Epithelial cell of proximal tubule (primary cell): ENCODE measurements around the gene CTDSP2. TPM values are rescaled to one million over a fixed set of nuclear protein-coding genes. Genes with fewer than 3 reads are reported as not detected.
"Not testable (repeated sequence)": the region's sequence is repeated elsewhere in the genome, so short reads cannot be mapped to it uniquely, and the experiment has no call there.

ENCODE experiments used
- DNase-seq: peaks from one replicate; pipeline ENCODE4 v3.0.0-alpha.2; 2011; ENCODE audit warnings: low read depth
- H3K4me3 ChIP-seq: 2 replicates; pipeline ENCODE4 v1.5.1; 2011; ENCODE audit warnings: low read depth, mild to moderate bottlenecking, low read length
- total RNA-seq: library from RNA; depleted of rRNA; stranded (reverse); fragments of >200 nt; gene quantifications from 2 replicates; pipeline ENCODE4 v1.2.3, GENCODE V29; 2015
- TF ChIP-seq, protein P1 (sequence below): conservative IDR thresholded peaks from 2 replicates; pipeline ENCODE4 v1.5.1; 2012; ENCODE audit warnings: low read depth, mild to moderate bottlenecking, low read length

Gene CTDSP2
- total RNA-seq, 1 donor from 2014 or later, result 53.1 TPM

GRCh38 chr12:57891542-57892228, 45.2 kb upstream of the CTDSP2 start:
- TF ChIP-seq, protein P1, sequence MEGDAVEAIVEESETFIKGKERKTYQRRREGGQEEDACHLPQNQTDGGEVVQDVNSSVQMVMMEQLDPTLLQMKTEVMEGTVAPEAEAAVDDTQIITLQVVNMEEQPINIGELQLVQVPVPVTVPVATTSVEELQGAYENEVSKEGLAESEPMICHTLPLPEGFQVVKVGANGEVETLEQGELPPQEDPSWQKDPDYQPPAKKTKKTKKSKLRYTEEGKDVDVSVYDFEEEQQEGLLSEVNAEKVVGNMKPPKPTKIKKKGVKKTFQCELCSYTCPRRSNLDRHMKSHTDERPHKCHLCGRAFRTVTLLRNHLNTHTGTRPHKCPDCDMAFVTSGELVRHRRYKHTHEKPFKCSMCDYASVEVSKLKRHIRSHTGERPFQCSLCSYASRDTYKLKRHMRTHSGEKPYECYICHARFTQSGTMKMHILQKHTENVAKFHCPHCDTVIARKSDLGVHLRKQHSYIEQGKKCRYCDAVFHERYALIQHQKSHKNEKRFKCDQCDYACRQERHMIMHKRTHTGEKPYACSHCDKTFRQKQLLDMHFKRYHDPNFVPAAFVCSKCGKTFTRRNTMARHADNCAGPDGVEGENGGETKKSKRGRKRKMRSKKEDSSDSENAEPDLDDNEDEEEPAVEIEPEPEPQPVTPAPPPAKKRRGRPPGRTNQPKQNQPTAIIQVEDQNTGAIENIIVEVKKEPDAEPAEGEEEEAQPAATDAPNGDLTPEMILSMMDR, result no peak
- no peak overlapping the region for H3K4me3 ChIP-seq

DNA sequence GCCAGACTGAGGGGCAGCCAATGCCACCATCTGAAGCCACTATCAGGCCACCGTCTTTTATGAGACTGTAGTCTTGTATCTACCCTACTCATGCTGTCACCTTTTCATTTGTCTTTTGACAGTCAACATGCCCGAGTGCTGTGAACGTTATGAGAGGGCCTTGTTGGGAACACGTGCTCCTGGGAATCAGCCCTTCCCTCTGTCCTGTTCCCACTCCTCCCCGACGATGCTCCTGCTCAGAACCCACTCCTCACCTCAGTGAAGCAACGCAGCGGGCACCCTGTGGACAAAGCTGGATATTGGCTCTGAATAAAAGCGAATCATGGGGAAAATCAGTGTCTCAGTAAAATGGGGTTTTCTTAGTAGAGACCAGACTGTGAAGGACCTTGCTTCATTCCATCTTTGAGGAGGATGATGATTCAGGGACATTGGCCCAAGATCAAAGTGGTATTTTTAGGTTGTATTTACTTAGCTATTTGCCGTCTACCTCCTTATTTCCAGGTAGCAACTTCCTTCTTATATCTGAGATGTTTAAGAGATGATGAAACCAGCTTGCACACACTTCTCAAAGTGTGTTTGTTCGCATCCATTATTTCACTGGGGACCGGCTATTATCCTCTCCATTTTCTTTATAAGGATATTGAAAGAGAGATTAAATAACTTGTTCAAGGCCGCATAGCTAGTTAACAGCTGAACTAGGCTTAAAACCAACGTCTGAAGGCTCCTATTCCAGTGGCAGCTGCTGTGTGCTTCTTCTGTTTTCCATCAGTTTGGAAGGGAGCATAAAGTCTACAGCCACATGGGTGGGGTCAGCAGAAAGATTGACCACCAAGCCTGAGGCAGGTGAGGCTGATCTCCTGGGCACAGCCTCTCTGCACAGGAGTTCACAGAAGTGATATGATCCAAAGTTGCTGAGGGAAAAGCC, 43.9 kb upstream of the CTDSP2 start:
- TF ChIP-seq, protein P1, result no peak
- DNase-seq, result no peak
- H3K4me3 ChIP-seq, result no peak overlapping the region

More at GRCh38 chr12:57891542-57892228, 45.2 kb upstream of the CTDSP2 start:
- DNase-seq, result no peak

DNA sequence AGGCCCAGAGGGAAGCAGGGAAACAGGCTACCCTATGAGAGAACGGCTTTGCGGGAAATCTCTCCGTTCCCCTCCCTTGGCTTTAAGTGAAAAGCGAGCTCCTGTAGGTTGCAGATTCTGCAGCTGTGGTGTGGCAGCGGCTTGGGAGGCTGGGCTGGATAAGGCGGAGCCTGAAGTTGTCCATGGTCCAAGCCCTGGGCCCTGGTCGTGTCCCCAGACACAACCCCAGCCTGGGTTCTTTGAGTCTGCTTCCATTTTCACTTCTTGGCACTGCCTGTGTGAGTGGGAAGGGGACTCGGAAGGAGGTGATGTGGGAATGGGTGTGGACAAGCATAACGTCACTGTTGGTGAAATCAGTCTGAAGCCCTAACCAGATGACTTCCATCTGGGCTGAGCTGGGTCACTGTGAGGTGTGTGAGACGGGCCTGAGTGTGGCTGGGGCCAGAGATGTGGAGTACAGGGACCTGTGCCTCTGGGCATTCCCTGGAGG, 43.0 kb upstream of the CTDSP2 start:
- H3K4me3 ChIP-seq, result no peak overlapping the region
- TF ChIP-seq, protein P1, result no peak
- no peak for DNase-seq

- TF ChIP-seq, protein P1, result no peak
- DNase-seq, result no peak
- H3K4me3 ChIP-seq, result no peak overlapping the region
Measured at GRCh38 chr12:57888409-57889157, 42.1 kb upstream of the CTDSP2 start.

- TF ChIP-seq, protein P1, result no peak
- no peak for DNase-seq
- H3K4me3 ChIP-seq, result no peak overlapping the region
Measured at GRCh38 chr12:57887631-57888408, 41.3 kb upstream of the CTDSP2 start.

- H3K4me3 ChIP-seq, DNase-seq: not testable (repeated sequence)
Measured at GRCh38 chr12:57886964-57887363, 40.4 kb upstream of the CTDSP2 start.
